ENCODE measurements around the gene OGDHL.

The OGDHL gene

GRCh38 chr10:49688261-49688846 lies 73.8 kb downstream of the OGDHL start:
- no peak for DNase-seq

DNA sequence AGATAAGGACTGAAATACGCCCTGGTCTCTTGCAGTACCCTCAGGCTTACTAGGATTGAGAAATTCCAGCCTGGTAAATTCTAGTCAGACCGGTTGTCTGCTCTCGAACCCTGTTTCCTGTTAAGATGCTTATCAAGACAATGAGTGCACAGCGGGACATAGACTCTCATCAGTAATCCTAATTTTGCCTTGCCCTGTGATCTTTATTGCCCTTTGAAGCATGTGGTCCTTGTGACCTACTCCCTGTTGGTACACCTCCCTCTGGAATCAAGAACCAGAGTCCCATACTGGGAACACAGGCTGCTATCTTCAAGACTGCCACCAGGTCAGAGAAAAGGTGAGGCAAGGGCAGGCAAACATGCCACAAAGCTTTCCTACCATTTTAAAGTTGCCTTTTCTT lies 75.5 kb downstream of the OGDHL start:
- DNase-seq = no peak
